Measurements from ENCODE around the gene ZNF24. TPM values are rescaled to one million over a fixed set of nuclear protein-coding genes. Genes with fewer than 3 reads are reported as not detected.

Gene ZNF24
- 8.8 to 12.5 TPM (median 11.8 TPM) in 5 replicates for total RNA-seq (2022; extraction: Qiagen RNA extraction; ENCODE audit: low read depth)

DNA sequence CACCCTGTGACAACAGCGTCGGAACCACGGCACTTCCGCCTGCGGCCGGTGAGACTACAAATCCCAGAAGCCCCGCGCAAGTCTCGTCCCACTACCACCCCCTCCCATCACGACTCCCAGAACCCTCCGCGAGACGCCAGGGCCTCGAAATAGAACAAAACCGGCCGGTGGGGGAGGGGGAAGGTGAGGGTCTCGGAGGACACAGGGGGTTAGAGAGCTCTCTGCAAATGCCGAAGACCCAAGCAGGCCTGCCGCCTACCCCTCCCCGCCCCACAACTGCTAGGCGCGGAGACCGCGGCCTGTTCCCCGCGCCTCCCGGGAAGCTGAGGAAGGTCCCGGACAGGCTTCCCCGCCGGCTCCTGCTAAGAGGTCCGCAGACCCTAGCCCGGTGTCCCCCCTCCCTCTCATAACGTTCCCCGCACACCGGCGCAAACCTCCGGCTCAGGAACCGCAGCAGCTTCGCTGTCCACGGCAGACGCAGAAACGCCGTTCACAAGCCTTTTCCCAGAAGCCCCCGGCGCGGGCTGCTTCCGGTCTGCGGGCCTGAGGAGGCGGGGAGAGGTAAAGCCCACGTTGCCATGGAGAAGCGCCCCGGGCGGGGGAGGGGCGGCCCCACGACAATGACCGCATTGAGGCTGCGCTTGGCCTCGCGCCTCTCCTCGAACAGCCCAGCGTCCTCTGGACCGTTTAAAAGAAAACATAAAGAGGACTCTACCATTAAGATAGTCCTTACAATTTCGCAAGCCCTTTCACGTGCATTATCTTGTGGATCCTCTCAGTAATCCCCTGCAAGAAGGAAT, at the start of gene ZNF24:
TSS of gene ZNF24 (minus strand) at position 485 of the 800 bp plus-strand sequence. CDS start 3,770 bp downstream, outside the sequence.

GRCh38 chr18:35376742-35377695, 32.8 kb upstream of the ZNF24 start, which contains the start of gene ZNF396:
ZNF396 (minus strand) TSS chr18:35377337; CDS start chr18:35374292, 3,045 bp downstream.

GRCh38 chr18:35290094-35290735, 54.0 kb downstream of the ZNF24 start, which contains the start of gene ZSCAN30:
ZSCAN30 (minus strand) TSS chr18:35290229; CDS start chr18:35264352, 25,877 bp downstream.

Other genes starting within 250 kb of the ZNF24 start
- gene ZNF397, start 103.4 kb downstream of the ZNF24 start, total RNA-seq (2022; extraction: Qiagen RNA extraction; ENCODE audit: low read depth), result 2.7 to 4.7 TPM (median 4.1 TPM) in 5 replicates
- gene ZSCAN30, start 54.2 kb downstream of the ZNF24 start, total RNA-seq (2022; extraction: Qiagen RNA extraction; ENCODE audit: low read depth), result 0.53 to 0.96 TPM (median 0.71 TPM) in 5 replicates
- gene ZNF396, start 32.9 kb upstream of the ZNF24 start, total RNA-seq (2022; extraction: Qiagen RNA extraction; ENCODE audit: low read depth), result 0.41 to 0.94 TPM (median 0.64 TPM) in 5 replicates
- 22.2 to 26.9 TPM (median 23.5 TPM) in 5 replicates for gene INO80C, start 153.5 kb upstream of the ZNF24 start, total RNA-seq (2022; extraction: Qiagen RNA extraction; ENCODE audit: low read depth)
- gene GALNT1, start 237.3 kb upstream of the ZNF24 start, total RNA-seq (2022; extraction: Qiagen RNA extraction; ENCODE audit: low read depth), result 42.3 to 72.1 TPM (median 58.5 TPM) in 5 replicates

Measured in A549 treated with RU486 at 1 μM for 4 hours (cell line).